Measurements from ENCODE around the gene MRGPRX2.

The MRGPRX2 gene

GRCh38 chr11:19087658-19088057 is 27.1 kb upstream of the MRGPRX2 start:
- peaks cover 6% of the 10 kb centered on the region for H3K27me3 Mint-ChIP-seq (ENCODE audit: low read depth)
- no peaks in the 10 kb centered on the region for H3K36me3 Mint-ChIP-seq (ENCODE audit: low read depth)
- H3K27ac Mint-ChIP-seq = no peak overlapping the region
- no peaks in the 10 kb centered on the region for H3K9me3 Mint-ChIP-seq
- no peak for DNase-seq (ENCODE audit: low spot score)
- no peaks in the 10 kb centered on the region for H3K4me1 Mint-ChIP-seq (ENCODE audit: low read depth)
- no peak overlapping the region for H3K4me3 Mint-ChIP-seq

DNA sequence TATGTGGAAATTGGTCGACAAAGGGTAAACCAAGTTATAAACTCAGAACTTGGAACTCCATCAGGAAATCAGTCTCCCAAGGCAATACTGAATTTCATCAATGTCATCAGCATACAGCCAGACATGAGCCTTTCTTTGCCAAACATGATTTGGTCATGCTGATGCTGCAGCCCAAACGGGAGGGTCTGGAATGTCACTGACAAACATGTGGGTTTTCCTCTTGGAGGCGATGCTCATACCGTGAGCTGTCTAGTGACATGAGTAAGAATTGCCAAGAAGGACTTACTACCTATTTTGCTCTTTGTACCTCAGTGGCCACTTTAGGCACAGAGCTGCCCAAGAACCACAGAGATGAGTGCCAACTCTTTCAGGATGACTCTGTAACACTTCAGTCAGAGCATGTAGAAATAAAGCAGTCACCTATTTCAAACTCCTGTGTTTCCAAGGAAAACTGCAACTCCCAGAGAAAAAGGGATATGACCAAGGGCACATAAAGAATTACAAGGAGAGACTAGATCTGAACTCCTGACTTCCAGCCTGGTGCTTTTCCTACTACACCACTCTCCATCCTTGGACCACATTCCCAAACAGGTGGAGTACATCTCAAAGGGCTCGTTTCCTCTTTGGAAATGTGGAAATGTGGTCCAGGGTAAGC is 24.3 kb upstream of the MRGPRX2 start:
- no peak for DNase-seq (ENCODE audit: low spot score)
- no peaks in the 10 kb centered on the region for H3K9me3 Mint-ChIP-seq
- H3K4me3 Mint-ChIP-seq = no peak overlapping the region
- H3K36me3 Mint-ChIP-seq (ENCODE audit: low read depth) = no peaks in the 10 kb centered on the region
- H3K4me1 Mint-ChIP-seq (ENCODE audit: low read depth) = no peaks in the 10 kb centered on the region
- no peak overlapping the region for H3K27ac Mint-ChIP-seq
- H3K27me3 Mint-ChIP-seq (ENCODE audit: low read depth) = peaks cover 9% of the 10 kb centered on the region

- DNase-seq (ENCODE audit: low spot score) = no peak
- Mint-ChIP-seq H3K4me3 (no peak overlapping the region), H3K4me1 (ENCODE audit: low read depth) (no peaks in the 10 kb centered on the region), H3K27me3 (ENCODE audit: low read depth) (peaks cover 10% of the 10 kb centered on the region), H3K27ac (no peak overlapping the region), H3K9me3 (no peaks in the 10 kb centered on the region), H3K36me3 (ENCODE audit: low read depth) (no peaks in the 10 kb centered on the region)
These were observed 22.6 kb upstream of the MRGPRX2 start for GRCh38 chr11:19083166-19083565.

DNA sequence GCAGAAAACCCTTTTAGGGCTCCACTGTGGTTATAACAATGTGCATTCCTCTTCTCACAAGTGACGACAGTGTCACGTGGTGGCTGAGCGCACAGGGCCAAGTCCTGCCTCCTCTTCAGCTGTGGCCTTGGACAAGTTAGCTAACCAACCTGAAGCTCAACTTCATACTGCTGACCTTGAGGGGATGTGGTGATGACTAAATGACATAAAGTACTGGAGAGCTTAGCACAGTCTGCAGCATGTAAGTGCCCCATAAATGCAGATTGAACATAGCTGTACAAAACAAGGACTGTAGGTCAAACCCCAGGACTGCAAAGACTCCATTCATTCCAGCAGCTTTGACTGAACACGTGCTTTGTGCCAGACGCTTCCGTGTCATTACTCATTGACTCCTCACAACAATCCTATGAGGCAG is 20.1 kb upstream of the MRGPRX2 start:
- no peaks in the 10 kb centered on the region for H3K9me3 Mint-ChIP-seq
- no peaks in the 10 kb centered on the region for H3K36me3 Mint-ChIP-seq (ENCODE audit: low read depth)
- no peak overlapping the region for H3K27ac Mint-ChIP-seq
- DNase-seq (ENCODE audit: low spot score) = no peak
- H3K4me1 Mint-ChIP-seq (ENCODE audit: low read depth) = no peaks in the 10 kb centered on the region
- peaks cover 16% of the 10 kb centered on the region for H3K27me3 Mint-ChIP-seq (ENCODE audit: low read depth)
- no peak overlapping the region for H3K4me3 Mint-ChIP-seq

DNA sequence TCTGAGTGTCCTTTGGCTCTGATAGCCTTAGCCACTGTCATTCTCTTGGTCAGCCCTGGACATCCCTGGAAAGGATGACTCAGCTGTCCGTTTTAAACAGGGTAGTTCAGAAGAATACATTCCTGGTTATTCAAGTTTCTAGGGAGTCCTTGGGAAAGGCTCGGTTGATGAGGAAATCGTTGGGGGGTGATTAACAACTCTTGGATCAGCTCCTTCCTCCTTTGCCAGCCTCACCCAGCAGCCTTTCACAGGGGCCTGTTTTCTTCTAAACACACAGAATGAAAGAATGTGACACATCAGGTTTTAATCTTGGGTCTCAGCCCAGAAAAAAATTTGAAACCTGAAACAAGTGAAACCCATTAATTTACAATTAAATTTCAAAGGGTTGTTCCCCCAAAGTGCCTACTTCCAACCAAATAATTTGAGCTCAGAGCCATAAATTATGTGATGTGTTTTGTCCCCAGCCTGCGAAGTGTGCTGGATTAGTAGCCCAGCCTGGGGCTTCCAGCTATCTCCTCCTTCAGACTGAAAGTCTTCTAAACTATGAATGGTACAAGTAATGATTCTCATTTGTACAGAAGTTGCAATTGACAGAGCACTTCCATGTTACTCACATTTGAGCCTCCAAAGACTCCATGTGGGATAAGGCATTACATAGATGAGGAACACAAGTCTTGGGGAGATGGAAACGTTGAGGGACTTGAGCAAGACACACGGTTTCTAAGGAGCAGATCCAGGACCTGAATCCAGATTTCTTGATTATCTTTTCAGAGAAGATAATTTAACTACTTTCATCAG is 19.3 kb upstream of the MRGPRX2 start:
- H3K27ac Mint-ChIP-seq = no peak overlapping the region
- DNase-seq (ENCODE audit: low spot score) = no peak

DNA sequence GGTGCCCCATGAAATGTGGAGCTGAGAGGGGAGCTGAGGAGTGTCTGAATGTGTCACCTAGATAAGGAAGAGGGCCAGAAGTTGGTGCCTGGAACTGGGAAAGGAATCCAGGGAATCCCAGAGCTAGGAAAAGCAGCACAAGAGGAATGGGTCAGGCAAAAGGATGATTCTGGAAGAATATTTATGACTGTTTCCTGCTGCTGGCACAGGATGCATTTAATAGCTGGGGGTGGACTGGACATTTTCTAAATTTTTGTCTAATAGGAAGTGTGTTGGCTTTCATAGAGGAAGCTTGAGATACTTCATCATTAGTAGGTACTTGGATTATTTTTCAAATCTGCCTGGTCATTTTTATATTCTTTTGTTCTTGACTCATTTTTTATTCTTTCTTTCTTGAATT is 17.4 kb upstream of the MRGPRX2 start:
- Mint-ChIP-seq H3K27me3 (ENCODE audit: low read depth) (peaks cover 16% of the 10 kb centered on the region), H3K36me3 (ENCODE audit: low read depth) (no peaks in the 10 kb centered on the region), H3K4me3 (no peak overlapping the region), H3K27ac (no peak overlapping the region), H3K4me1 (ENCODE audit: low read depth) (no peaks in the 10 kb centered on the region), H3K9me3 (no peaks in the 10 kb centered on the region)
- no peak for DNase-seq (ENCODE audit: low spot score)

More for the DNA sequence above, 19.3 kb upstream of the MRGPRX2 start:
- no peak overlapping the region for H3K4me3 Mint-ChIP-seq
- H3K27me3 Mint-ChIP-seq (ENCODE audit: low read depth) = peaks cover 16% of the 10 kb centered on the region
- no peaks in the 10 kb centered on the region for H3K36me3 Mint-ChIP-seq (ENCODE audit: low read depth)
- no peaks in the 10 kb centered on the region for H3K9me3 Mint-ChIP-seq
- no peaks in the 10 kb centered on the region for H3K4me1 Mint-ChIP-seq (ENCODE audit: low read depth)

GRCh38 chr11:19076744-19077589 is 16.4 kb upstream of the MRGPRX2 start:
- Mint-ChIP-seq H3K27ac (no peak overlapping the region), H3K36me3 (ENCODE audit: low read depth) (no peaks in the 10 kb centered on the region), H3K4me1 (ENCODE audit: low read depth) (no peaks in the 10 kb centered on the region), H3K9me3 (no peaks in the 10 kb centered on the region), H3K27me3 (ENCODE audit: low read depth) (peaks cover 14% of the 10 kb centered on the region), H3K4me3 (no peak overlapping the region)
- DNase-seq (ENCODE audit: low spot score) = peak; percentile 39

DNA sequence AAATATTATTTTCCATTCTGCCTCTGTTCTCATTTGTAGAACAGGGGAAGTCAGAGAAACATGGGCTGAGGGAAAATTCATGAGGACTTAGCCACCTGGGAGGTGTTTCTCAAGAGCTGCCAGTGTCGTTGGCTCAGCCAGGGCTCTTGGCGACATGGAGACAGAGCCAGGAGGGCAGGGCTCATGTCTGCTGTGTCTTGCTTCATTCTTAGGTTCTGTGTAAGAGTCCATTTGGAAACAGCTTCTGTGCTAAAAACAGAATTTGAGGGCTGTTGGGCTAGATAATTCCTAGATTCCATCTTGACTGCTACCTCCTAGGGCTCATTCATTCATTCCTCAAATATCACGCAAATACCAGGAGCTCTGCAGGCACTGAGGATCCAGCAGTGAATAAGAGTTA is 15.1 kb upstream of the MRGPRX2 start:
- H3K36me3 Mint-ChIP-seq (ENCODE audit: low read depth) = no peaks in the 10 kb centered on the region
- no peaks in the 10 kb centered on the region for H3K9me3 Mint-ChIP-seq
- no peak for DNase-seq (ENCODE audit: low spot score)
- peaks cover 2% of the 10 kb centered on the region for H3K4me1 Mint-ChIP-seq (ENCODE audit: low read depth)
- H3K27me3 Mint-ChIP-seq (ENCODE audit: low read depth) = peaks cover 12% of the 10 kb centered on the region
- H3K4me3 Mint-ChIP-seq = no peak overlapping the region
- H3K27ac Mint-ChIP-seq = no peak overlapping the region

DNA sequence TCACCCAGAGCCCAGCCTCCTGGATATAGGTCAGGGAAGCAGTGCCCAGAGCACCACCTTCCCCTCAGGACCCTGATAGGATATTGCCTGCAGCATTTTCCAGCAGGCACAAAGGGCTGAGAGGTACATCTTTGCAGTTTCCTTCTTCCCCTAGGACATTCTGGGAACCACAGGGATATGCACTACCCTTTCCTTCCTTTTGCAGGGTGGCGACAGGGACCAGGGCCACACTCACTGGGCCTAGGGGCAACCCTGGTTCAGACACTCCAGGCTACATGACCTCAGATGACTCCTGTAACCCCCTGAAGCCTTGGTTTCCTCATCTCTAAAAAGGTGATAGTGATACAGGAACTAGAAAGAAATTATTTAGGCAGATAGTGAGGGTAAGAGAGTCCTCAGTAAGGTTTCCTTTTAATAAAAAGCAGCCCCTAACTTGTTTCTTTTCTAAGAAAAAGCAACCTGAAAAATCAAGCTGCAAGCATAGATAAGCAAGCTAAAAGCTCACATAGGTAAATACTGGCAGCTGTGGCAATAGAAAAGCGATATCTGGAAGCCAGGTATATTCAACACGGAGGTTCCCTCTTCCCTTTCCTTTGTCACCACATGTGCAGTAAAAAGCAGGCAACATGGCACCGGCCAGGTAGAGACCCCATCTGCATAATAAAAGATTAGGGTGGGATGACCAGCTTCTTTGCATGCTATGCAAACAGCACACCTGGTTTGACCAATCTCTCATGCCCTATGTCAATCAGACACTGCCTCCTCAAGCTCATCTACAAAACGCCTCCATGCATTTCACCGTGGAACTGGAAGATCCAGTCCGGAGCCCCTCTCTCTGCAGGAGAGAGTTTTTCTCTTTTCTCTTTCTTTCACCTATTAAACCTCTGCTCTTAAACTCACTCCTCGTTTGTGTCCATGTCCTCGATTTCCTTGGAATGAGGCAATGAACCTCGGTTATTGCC is 13.2 kb upstream of the MRGPRX2 start:
- no peak overlapping the region for H3K27ac Mint-ChIP-seq
- H3K36me3 Mint-ChIP-seq (ENCODE audit: low read depth) = no peaks in the 10 kb centered on the region
- peaks cover 3% of the 10 kb centered on the region for H3K9me3 Mint-ChIP-seq
- H3K4me3 Mint-ChIP-seq = no peak overlapping the region
- no peak for DNase-seq (ENCODE audit: low spot score)
- peaks cover 2% of the 10 kb centered on the region for H3K4me1 Mint-ChIP-seq (ENCODE audit: low read depth)
- peaks cover 14% of the 10 kb centered on the region for H3K27me3 Mint-ChIP-seq (ENCODE audit: low read depth)

- Mint-ChIP-seq H3K27ac (no peak overlapping the region), H3K4me3 (no peak overlapping the region), H3K27me3 (ENCODE audit: low read depth) (peaks cover 11% of the 10 kb centered on the region), H3K4me1 (ENCODE audit: low read depth) (peaks cover 2% of the 10 kb centered on the region), H3K36me3 (ENCODE audit: low read depth) (no peaks in the 10 kb centered on the region), H3K9me3 (peaks cover 3% of the 10 kb centered on the region)
- DNase-seq (ENCODE audit: low spot score) = no peak
These were observed 11.9 kb upstream of the MRGPRX2 start for GRCh38 chr11:19072464-19072863.

GRCh38 chr11:19071255-19071654 is 10.7 kb upstream of the MRGPRX2 start:
- DNase-seq (ENCODE audit: low spot score) = peak; percentile 39
- Mint-ChIP-seq H3K9me3 (peaks cover 3% of the 10 kb centered on the region), H3K27me3 (ENCODE audit: low read depth) (peaks cover 11% of the 10 kb centered on the region), H3K36me3 (ENCODE audit: low read depth) (no peaks in the 10 kb centered on the region), H3K27ac (no peak overlapping the region), H3K4me1 (ENCODE audit: low read depth) (peaks cover 2% of the 10 kb centered on the region), H3K4me3 (peak overlapping the region; percentile 57)

DNA sequence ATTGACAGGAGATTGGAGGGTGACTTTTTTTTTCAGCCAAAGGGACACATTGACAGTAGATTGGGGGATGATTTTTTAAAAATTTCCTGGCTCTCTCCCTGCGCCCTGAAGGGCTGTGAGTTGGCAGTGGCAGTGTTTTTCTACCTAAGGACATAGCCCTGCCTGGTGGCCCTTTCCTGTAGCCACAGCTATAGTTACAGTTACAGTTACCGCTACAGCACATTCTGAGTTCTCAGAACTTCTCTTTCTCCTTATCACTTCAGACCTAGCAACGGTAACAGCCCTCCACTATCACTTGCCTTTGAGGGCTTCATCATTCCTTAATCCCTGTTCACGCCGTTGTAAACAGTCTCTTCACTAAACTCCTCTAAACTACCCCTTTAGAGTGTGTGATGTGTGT is 684 bp downstream of the MRGPRX2 start:
- Mint-ChIP-seq H3K4me1 (ENCODE audit: low read depth) (peaks cover 14% of the 10 kb centered on the region), H3K36me3 (ENCODE audit: low read depth) (no peaks in the 10 kb centered on the region), H3K9me3 (no peaks in the 10 kb centered on the region), H3K27me3 (ENCODE audit: low read depth) (peaks cover 19% of the 10 kb centered on the region), H3K4me3 (no peak overlapping the region), H3K27ac (no peak overlapping the region)
- no peak for DNase-seq (ENCODE audit: low spot score)

DNA sequence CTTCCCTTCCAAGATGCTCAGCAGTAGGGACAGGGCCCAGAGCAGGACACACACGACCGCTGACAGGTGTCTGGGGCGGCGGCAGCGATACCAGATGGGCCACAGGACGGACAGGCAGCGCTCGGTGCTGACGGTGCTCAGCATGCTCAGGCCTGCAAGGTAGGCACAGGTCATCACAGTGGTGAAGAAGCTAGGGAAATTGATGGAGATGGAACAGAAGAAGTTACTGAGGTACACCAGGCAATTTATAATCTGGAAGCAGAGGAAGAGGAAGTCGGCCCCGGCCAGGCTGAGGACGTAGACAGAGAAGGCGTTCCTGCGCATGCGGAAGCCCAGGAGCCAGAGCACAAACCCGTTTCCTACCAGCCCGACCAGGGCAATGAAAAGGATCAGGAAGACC is 4.6 kb downstream of the MRGPRX2 start:
- no peak overlapping the region for H3K27ac Mint-ChIP-seq
- no peak for DNase-seq (ENCODE audit: low spot score)
- H3K36me3 Mint-ChIP-seq (ENCODE audit: low read depth) = no peaks in the 10 kb centered on the region
- H3K4me3 Mint-ChIP-seq = no peak overlapping the region
- H3K27me3 Mint-ChIP-seq (ENCODE audit: low read depth) = peaks cover 9% of the 10 kb centered on the region
- peaks cover 4% of the 10 kb centered on the region for H3K9me3 Mint-ChIP-seq
- peaks cover 10% of the 10 kb centered on the region for H3K4me1 Mint-ChIP-seq (ENCODE audit: low read depth)

Data from T-helper 2 cell treated with Interferon-gamma antibody and Interleukin-4, amounts not matched to agents 5 μg/mL and 100 μg/mL, for 36 hours (primary cell).